Caco-2 (cell line): ENCODE measurements around the gene CFAP221. TPM values are rescaled to one million over a fixed set of nuclear protein-coding genes. Genes with fewer than 3 reads are reported as not detected.

Experiments used
- BruUV-seq: library from RNA; stranded (reverse); fragments of 400-500 nt; replicated peaks from 2 replicates; lab custom pipeline; 2021; lab: Mats Ljungman, UMichigan
- CTCF ChIA-PET: fragments of 300-600 bp; sonication (Branson Sonifier 250); formaldehyde crosslinking; loops from one replicate; lab custom pipeline; 2022; ENCODE audit warnings: antibody characterized with exemption; lab: Charles Lee
- POLR2A ChIA-PET: fragments of 300-600 bp; sonication (Branson Sonifier 250); formaldehyde crosslinking; loops from one replicate; lab custom pipeline; 2022; ENCODE audit warnings: antibody characterized with exemption; lab: Charles Lee
- DNase-seq, 2 experiments: peaks; one replicate each; pipeline versions ENCODE4 v3.0.0 to v3.0.0-alpha.2; 2020 to 2022
- H3K27me3 ChIP-seq: replicated peaks from 2 replicates; pipeline ENCODE4 v1.6.0; 2011; ENCODE audit warnings: low read length; ENCODE audit not compliant: control insufficient read depth, insufficient read depth
- H3K36me3 ChIP-seq: 2 replicates; pipeline ENCODE4 v1.5.1; 2011; ENCODE audit warnings: low read length; ENCODE audit not compliant: control insufficient read depth, insufficient read depth
- H3K4me1 ChIP-seq: fragments of 250-450 bp; sonication (Bioruptor Pico); 2 replicates; pipeline ENCODE4 v1.5.1; 2020; ENCODE audit warnings: mild to moderate bottlenecking
- H3K4me3 ChIP-seq: 2 replicates; pipeline ENCODE4 v1.5.1; 2011; ENCODE audit warnings: low read depth, mild to moderate bottlenecking, control low read depth, low read length
- H3K9me3 ChIP-seq: fragments of 250-450 bp; sonication (Bioruptor Pico); 2 replicates; pipeline ENCODE4 v1.5.1; 2020; ENCODE audit warnings: mild to moderate bottlenecking, moderate library complexity
- H3K27ac Mint-ChIP-seq: one replicate; pipeline ENCODE4 v1.8.0; 2022; ENCODE audit warnings: mixed read lengths; ENCODE audit not compliant: unreplicated experiment
- H3K27me3 Mint-ChIP-seq: one replicate; pipeline ENCODE4 v1.8.0; 2022; ENCODE audit warnings: mixed read lengths; ENCODE audit not compliant: insufficient read depth, unreplicated experiment
- H3K36me3 Mint-ChIP-seq: one replicate; pipeline ENCODE4 v1.8.0; 2022; ENCODE audit warnings: mild to moderate bottlenecking, mixed read lengths; ENCODE audit not compliant: insufficient read depth, unreplicated experiment
- H3K4me1 Mint-ChIP-seq: one replicate; pipeline ENCODE4 v1.8.0; 2022; ENCODE audit warnings: low read depth, mixed read lengths; ENCODE audit not compliant: unreplicated experiment
- H3K4me3 Mint-ChIP-seq: one replicate; pipeline ENCODE4 v1.8.0; 2022; ENCODE audit warnings: mild to moderate bottlenecking, moderate library complexity, mixed read lengths; ENCODE audit not compliant: unreplicated experiment
- H3K9me3 Mint-ChIP-seq: one replicate; pipeline ENCODE4 v1.8.0; 2022; ENCODE audit warnings: mixed read lengths; ENCODE audit not compliant: unreplicated experiment
- CTCF ChIP-seq, 2 experiments: fragments of 200-600 bp in 1 of 2; IDR thresholded peaks; 1 replicate in 1 of 2; 2 replicates in 1 of 2; pipeline versions ENCODE4 v1.5.1 to v1.8.0; 2011 to 2022; ENCODE audit warnings: antibody characterized with exemption in 1 of 2, control low read depth in 1 of 2, inconsistent platforms in 1 of 2, low read depth in 1 of 2, low read length in 1 of 2, mild to moderate bottlenecking in 1 of 2, moderate library complexity in 1 of 2; ENCODE audit not compliant: insufficient read depth in 1 of 2, severe bottlenecking in 1 of 2, unreplicated experiment in 1 of 2
- intact Hi-C: fragments of 100-400 bp; cut with micrococcal nuclease; formaldehyde crosslinking; loops from one replicate; pipeline ENCODE4 v1.10.0; 2022; ENCODE audit not compliant: unreplicated experiment
- total RNA-seq: library from RNA; stranded (reverse); gene quantifications from 2 replicates; pipeline ENCODE4 v1.2.3, GENCODE V29; 2022

CFAP221 gene
- total RNA-seq, 1 experiment from 2014 or later: not detected

DNA sequence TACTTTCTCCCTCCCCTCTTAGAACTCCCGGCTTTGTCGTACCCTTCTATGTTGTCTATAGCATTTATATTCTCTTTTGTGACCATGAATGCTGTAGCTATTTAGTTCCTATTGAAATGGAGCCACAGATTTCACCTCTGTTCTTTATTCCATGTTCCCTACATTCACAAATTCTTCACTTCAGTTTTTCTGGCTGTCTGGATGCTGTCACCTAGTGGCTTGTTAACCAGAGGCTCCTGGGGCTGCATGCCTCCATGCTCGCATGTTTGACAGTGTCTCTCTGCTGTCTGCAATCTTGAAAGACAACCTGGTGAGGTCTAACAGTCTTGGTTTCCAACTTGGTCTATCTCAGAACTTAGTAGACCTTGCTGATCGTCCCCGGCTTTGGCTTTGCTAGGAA lies 48.2 kb downstream of the CFAP221 start:
- peak in 1 of 2 experiments; percentile 17 for DNase-seq
- H3K9me3 ChIP-seq: no peaks in the 10 kb centered on the region
- no peaks in the 10 kb centered on the region; the same call in none of the 2 replicates for H3K27me3 ChIP-seq
- ChIA-PET POLR2A (no interaction called here), CTCF (no interaction called here)
- intact Hi-C loops: loop anchor here (1.0 kb wide), 2 partner anchors 75 to 116 kb away; no protein-coding TSS in a partner anchor
- H3K36me3 ChIP-seq: no peaks in the 10 kb centered on the region
- peak in 1 of 2 experiments; percentile 59 for TF ChIP-seq CTCF (IDR thresholded peaks at IDR 0.05; ENCODE audit: insufficient read depth in 1 of 2, low read depth in 1 of 2, low read length in 1 of 2, severe bottlenecking in 1 of 2, unreplicated experiment in 1 of 2)
- H3K36me3 Mint-ChIP-seq: no peaks in the 10 kb centered on the region
- no TSS peak for BruUV-seq
- no peak overlapping the region for H3K4me3 ChIP-seq
- peaks cover 9% of the 10 kb centered on the region for H3K27me3 Mint-ChIP-seq
- H3K4me1 ChIP-seq: no peaks in the 10 kb centered on the region
- H3K9me3 Mint-ChIP-seq: no peaks in the 10 kb centered on the region
- H3K27ac Mint-ChIP-seq: no peak overlapping the region
- no peak overlapping the region for H3K4me3 Mint-ChIP-seq
- H3K4me1 Mint-ChIP-seq: no peaks in the 10 kb centered on the region

GRCh38 chr2:119596638-119597037 lies 52.4 kb downstream of the CFAP221 start:
- intact Hi-C loops: no loop called here
- no peaks in the 10 kb centered on the region for H3K36me3 Mint-ChIP-seq
- POLR2A ChIA-PET: no interaction called here
- Histone ChIP-seq H3K27me3 (no peaks in the 10 kb centered on the region; the same call in none of the 2 replicates), H3K4me3 (no peak overlapping the region), H3K4me1 (no peaks in the 10 kb centered on the region), H3K9me3 (no peaks in the 10 kb centered on the region; the same call in 1 of the 2 replicates), H3K36me3 (no peaks in the 10 kb centered on the region)
- H3K27me3 Mint-ChIP-seq: peaks cover 9% of the 10 kb centered on the region
- TF ChIP-seq CTCF (IDR thresholded peaks at IDR 0.05; ENCODE audit: insufficient read depth in 1 of 2, low read depth in 1 of 2, low read length in 1 of 2, severe bottlenecking in 1 of 2, unreplicated experiment in 1 of 2): no peak
- CTCF ChIA-PET: interaction anchor here (0.6 kb wide), 1 partner anchor 237 kb away, joined by 3 read pairs; no protein-coding TSS in a partner anchor
- BruUV-seq: no TSS peak
- DNase-seq: no peak
- H3K9me3 Mint-ChIP-seq: no peaks in the 10 kb centered on the region
- H3K4me1 Mint-ChIP-seq: no peaks in the 10 kb centered on the region
- H3K4me3 Mint-ChIP-seq: no peak overlapping the region
- no peak overlapping the region for H3K27ac Mint-ChIP-seq

GRCh38 chr2:119598596-119599263 lies 54.5 kb downstream of the CFAP221 start:
- POLR2A ChIA-PET: interaction anchor here (0.6 kb wide), 1 partner anchor 207 kb away, joined by 3 read pairs; no protein-coding TSS in a partner anchor
- Mint-ChIP-seq H3K27ac (no peak overlapping the region), H3K4me1 (no peaks in the 10 kb centered on the region), H3K9me3 (no peaks in the 10 kb centered on the region), H3K27me3 (peaks cover 10% of the 10 kb centered on the region), H3K36me3 (no peaks in the 10 kb centered on the region), H3K4me3 (no peak overlapping the region)
- no peaks in the 10 kb centered on the region for H3K36me3 ChIP-seq
- H3K4me1 ChIP-seq: no peaks in the 10 kb centered on the region
- H3K27me3 ChIP-seq: no peaks in the 10 kb centered on the region
- H3K9me3 ChIP-seq: no peaks in the 10 kb centered on the region; the same call in 1 of the 2 replicates
- CTCF ChIA-PET: no interaction called here
- H3K4me3 ChIP-seq: no peak overlapping the region
- BruUV-seq: no TSS peak
- intact Hi-C loops: no loop called here
- no peak for TF ChIP-seq CTCF (IDR thresholded peaks at IDR 0.05; ENCODE audit: insufficient read depth in 1 of 2, low read depth in 1 of 2, low read length in 1 of 2, severe bottlenecking in 1 of 2, unreplicated experiment in 1 of 2)
- no peak for DNase-seq
